ENCODE data around the gene RNF123. TPM values are rescaled to one million over a fixed set of nuclear protein-coding genes. Genes with fewer than 3 reads are reported as not detected.

RNF123 gene
- total and polyA plus RNA-seq, 2 experiments from 2014 or later: 21.6 to 22.8 TPM

DNA sequence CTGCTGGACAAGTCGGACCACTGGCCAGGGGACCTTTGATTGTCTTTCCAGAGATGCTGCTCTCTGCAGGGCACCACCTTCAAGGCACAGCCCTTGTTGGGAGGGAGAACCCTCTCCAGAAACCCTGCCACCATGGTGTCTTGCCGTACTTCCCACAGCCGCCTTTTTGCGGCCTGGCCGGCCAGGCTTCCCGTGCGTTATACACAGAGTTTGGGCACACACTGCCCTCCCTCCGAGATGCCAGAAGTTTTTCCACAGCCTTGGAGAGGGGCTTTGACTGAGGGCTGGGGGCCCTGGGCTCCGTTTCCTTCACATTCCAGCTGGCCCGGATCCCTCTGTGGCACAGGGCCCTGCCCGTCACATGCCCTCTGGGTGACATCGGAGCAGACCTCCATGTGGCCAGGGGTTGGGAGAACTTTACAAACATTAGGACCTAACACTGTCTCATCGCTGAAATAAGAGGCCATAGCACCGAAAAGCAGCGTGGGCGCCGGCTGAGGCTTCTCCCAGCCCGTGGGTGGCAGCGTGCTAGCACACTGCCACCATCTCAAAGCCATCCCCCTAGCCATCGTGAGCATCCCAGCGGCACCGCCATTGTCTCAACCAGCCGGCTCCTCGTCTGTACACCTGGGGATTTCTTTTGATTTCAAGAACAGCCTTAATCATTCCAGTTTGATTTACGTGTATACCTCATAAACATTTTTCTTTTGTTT lies 21.5 kb upstream of the RNF123 start:
- no peak overlapping the region for H3K4me2 ChIP-seq (ENCODE audit: unreplicated experiment)
- TF ChIP-seq EZH2 (IDR thresholded peaks at IDR 0.05; ENCODE audit: insufficient read depth, poor library complexity, severe bottlenecking) (no peak), EZH2phosphoT487 (IDR thresholded peaks at IDR 0.05; ENCODE audit: insufficient read depth, low read depth) (no peak)
- no peaks in the 10 kb centered on the region for H4K20me1 ChIP-seq (ENCODE audit: insufficient read depth)
- H3K4me3 ChIP-seq: no peak overlapping the region
- in situ Hi-C loops (cut with MboI): no loop called here
- no peaks in the 10 kb centered on the region for H3K9me3 ChIP-seq (ENCODE audit: low read depth)
- no peak for DNase-seq
- H3K9ac ChIP-seq: no peak overlapping the region
- H3F3A ChIP-seq (ENCODE audit: insufficient read depth): 0 out of 2 replicates have a peak, but pooled peaks cover 3% of the 10 kb centered on the region
- no peaks in the 10 kb centered on the region for H3K27me3 ChIP-seq (replicated peaks; ENCODE audit: insufficient read depth)
- no peaks in the 10 kb centered on the region for H3K79me2 ChIP-seq (ENCODE audit: insufficient read depth)
- H2AFZ ChIP-seq: no peak overlapping the region
- H3K27ac ChIP-seq: no peak overlapping the region
- H3K36me3 ChIP-seq (ENCODE audit: low read depth): no peaks in the 10 kb centered on the region
- no peaks in the 10 kb centered on the region for H3K9me2 ChIP-seq (ENCODE audit: insufficient read depth)
- WGBS, 2 experiments (ENCODE audit: low coverage in 1 of 2, low lambda C conversion rate in 2 of 2, missing lambda C conversion rate in 2 of 2): 69 to 73% methylated on average over 23 to 25 of the region's 25 CpGs
- no peaks in the 10 kb centered on the region for H3K4me1 ChIP-seq (ENCODE audit: insufficient read depth)

DNA sequence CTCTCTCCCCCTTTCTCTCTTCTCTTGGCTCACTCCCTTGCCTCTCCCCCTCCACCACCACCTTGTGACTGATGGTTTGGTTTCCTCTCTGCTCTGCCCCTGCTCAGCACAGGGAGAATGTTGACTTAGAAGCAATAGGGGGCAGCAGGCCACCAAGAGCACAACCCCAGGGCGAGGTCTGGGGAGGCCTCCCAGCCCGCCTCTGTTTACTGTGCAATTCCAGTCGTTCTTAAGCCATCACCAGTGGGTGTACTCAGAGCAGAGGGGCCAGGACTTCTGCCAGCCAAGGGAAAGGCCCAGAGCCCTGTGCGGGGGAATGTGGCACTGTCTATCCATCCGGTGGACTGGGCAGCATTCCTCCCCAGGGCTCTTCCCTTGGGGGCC lies 21.0 kb upstream of the RNF123 start:
- Histone ChIP-seq H3K4me2 (ENCODE audit: unreplicated experiment) (no peak overlapping the region), H3K4me1 (ENCODE audit: insufficient read depth) (peaks cover 4% of the 10 kb centered on the region; the same call in 1 of the 2 replicates), H3K36me3 (ENCODE audit: low read depth) (no peaks in the 10 kb centered on the region), H3K27me3 (replicated peaks; ENCODE audit: insufficient read depth) (no peaks in the 10 kb centered on the region), H2AFZ (no peak overlapping the region), H3K9me3 (ENCODE audit: low read depth) (no peaks in the 10 kb centered on the region), H3K79me2 (ENCODE audit: insufficient read depth) (no peaks in the 10 kb centered on the region), H4K20me1 (ENCODE audit: insufficient read depth) (no peaks in the 10 kb centered on the region), H3K27ac (no peak overlapping the region), H3K9me2 (ENCODE audit: insufficient read depth) (no peaks in the 10 kb centered on the region), H3K4me3 (no peak overlapping the region), H3F3A (ENCODE audit: insufficient read depth) (0 out of 2 replicates have a peak, but pooled peaks cover 3% of the 10 kb centered on the region), H3K9ac (no peak overlapping the region)
- WGBS, 2 experiments (ENCODE audit: low coverage in 1 of 2, low lambda C conversion rate in 2 of 2, missing lambda C conversion rate in 2 of 2): 29% methylated on average over 5 of the region's 5 CpGs
- TF ChIP-seq EZH2 (IDR thresholded peaks at IDR 0.05; ENCODE audit: insufficient read depth, poor library complexity, severe bottlenecking): no peak
- TF ChIP-seq EZH2phosphoT487 (IDR thresholded peaks at IDR 0.05; ENCODE audit: insufficient read depth, low read depth): no peak
- in situ Hi-C loops (cut with MboI): no loop called here
- no peak for DNase-seq

DNA sequence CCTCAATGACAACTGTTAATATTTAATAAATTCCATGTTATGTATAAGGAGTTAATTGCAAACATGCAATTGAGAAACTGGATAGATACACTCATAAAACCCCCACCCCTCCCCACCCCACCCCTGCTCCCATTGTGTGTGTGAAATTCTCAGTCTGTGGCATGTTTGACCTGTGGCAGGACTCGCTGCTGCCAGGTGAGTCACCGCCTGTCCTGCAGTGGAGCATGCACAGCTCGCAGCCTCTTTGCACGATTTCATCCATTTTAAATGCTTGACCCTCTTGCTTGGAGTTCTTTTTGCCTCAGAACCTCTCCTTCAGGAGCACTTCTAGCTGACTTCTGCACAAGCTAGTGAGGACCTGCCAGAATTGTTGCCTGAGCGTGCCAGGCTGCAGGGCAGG lies 20.5 kb upstream of the RNF123 start:
- Histone ChIP-seq H3K79me2 (ENCODE audit: insufficient read depth) (no peaks in the 10 kb centered on the region), H3K9ac (no peak overlapping the region), H3K4me1 (ENCODE audit: insufficient read depth) (peaks cover 4% of the 10 kb centered on the region; the same call in 1 of the 2 replicates), H3K27ac (no peak overlapping the region), H4K20me1 (ENCODE audit: insufficient read depth) (no peaks in the 10 kb centered on the region), H3F3A (ENCODE audit: insufficient read depth) (0 out of 2 replicates have a peak, but pooled peaks cover 3% of the 10 kb centered on the region), H2AFZ (no peak overlapping the region), H3K27me3 (replicated peaks; ENCODE audit: insufficient read depth) (no peaks in the 10 kb centered on the region), H3K4me3 (no peak overlapping the region), H3K4me2 (ENCODE audit: unreplicated experiment) (no peak overlapping the region), H3K36me3 (ENCODE audit: low read depth) (no peaks in the 10 kb centered on the region), H3K9me3 (ENCODE audit: low read depth) (no peaks in the 10 kb centered on the region), H3K9me2 (ENCODE audit: insufficient read depth) (no peaks in the 10 kb centered on the region)
- 37 to 41% methylated on average over 5 of the region's 5 CpGs for WGBS, 2 experiments (ENCODE audit: low coverage in 1 of 2, low lambda C conversion rate in 2 of 2, missing lambda C conversion rate in 2 of 2)
- in situ Hi-C loops (cut with MboI): no loop called here
- no peak for TF ChIP-seq EZH2phosphoT487 (IDR thresholded peaks at IDR 0.05; ENCODE audit: insufficient read depth, low read depth)
- no peak for TF ChIP-seq EZH2 (IDR thresholded peaks at IDR 0.05; ENCODE audit: insufficient read depth, poor library complexity, severe bottlenecking)
- DNase-seq: peak; percentile 66

DNA sequence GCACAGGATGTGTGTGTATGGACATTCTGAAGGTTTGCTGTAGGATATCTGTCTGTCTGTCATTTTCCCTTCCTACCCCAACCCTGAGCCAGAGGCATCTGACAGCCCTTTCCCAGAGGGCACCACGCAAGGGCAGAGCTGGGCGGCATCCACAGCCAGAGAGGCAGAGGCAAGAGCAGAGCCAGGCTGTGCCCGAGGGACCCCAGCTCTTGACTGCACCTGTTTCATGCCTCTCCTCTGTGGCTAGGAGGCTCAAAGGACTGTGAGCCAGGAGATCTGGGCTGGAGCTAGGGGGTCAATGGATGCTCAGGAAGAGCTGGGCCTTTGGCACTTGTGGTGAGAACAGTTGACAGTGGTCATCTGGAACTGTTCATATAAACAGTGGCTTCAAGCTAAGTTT lies 20.0 kb upstream of the RNF123 start:
- TF ChIP-seq EZH2phosphoT487 (IDR thresholded peaks at IDR 0.05; ENCODE audit: insufficient read depth, low read depth) (no peak), EZH2 (IDR thresholded peaks at IDR 0.05; ENCODE audit: insufficient read depth, poor library complexity, severe bottlenecking) (no peak)
- in situ Hi-C loops (cut with MboI): no loop called here

More for the DNA sequence above, 20.0 kb upstream of the RNF123 start:
- no peak overlapping the region for H3K4me2 ChIP-seq (ENCODE audit: unreplicated experiment)
- H3K36me3 ChIP-seq (ENCODE audit: low read depth): no peaks in the 10 kb centered on the region
- H3F3A ChIP-seq (ENCODE audit: insufficient read depth): 0 out of 2 replicates have a peak, but pooled peaks cover 3% of the 10 kb centered on the region
- DNase-seq: no peak
- H3K9me2 ChIP-seq (ENCODE audit: insufficient read depth): no peaks in the 10 kb centered on the region
- no peaks in the 10 kb centered on the region; the same call in 1 of the 2 replicates for H3K79me2 ChIP-seq (ENCODE audit: insufficient read depth)
- H3K9me3 ChIP-seq (ENCODE audit: low read depth): no peaks in the 10 kb centered on the region
- no peak overlapping the region for H2AFZ ChIP-seq
- no peak overlapping the region for H3K4me3 ChIP-seq
- peaks cover 4% of the 10 kb centered on the region; the same call in 1 of the 2 replicates for H3K4me1 ChIP-seq (ENCODE audit: insufficient read depth)
- H4K20me1 ChIP-seq (ENCODE audit: insufficient read depth): no peaks in the 10 kb centered on the region
- no peak overlapping the region for H3K9ac ChIP-seq
- no peaks in the 10 kb centered on the region for H3K27me3 ChIP-seq (replicated peaks; ENCODE audit: insufficient read depth)
- no peak overlapping the region for H3K27ac ChIP-seq
- 53 to 75% methylated on average over 3 of the region's 3 CpGs for WGBS, 2 experiments (ENCODE audit: low coverage in 1 of 2, low lambda C conversion rate in 2 of 2, missing lambda C conversion rate in 2 of 2)
